ENCODE data around the gene SIPA1L3. TPM values are rescaled to one million over a fixed set of nuclear protein-coding genes. Genes with fewer than 3 reads are reported as not detected.

SIPA1L3 gene
- total and polyA plus RNA-seq, 2 of the 13 experiments (the other 11 are each of a cell fraction or from before 2014, with no cell fraction given) = 5.5 to 7.7 TPM

DNA sequence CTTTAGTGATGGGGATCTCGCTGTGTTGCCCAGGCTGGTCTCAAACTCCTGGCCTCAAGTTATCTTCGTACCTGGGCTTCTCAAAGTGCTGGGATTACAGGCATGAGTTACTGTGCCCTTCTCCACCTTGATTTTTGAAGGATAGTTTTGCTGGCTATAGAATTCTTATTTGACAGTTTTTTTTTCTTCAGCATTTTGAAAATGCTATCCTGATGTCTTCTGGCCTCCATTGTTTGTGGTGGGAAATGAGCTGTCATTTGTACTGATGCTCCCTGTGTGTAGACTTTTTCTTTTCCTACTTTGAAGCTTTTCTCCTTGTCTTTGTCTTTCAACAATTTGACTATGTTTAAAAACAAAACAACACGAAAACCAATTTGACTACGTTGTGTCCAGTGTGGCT is 54.2 kb downstream of the SIPA1L3 start (continued):
- TF ChIP-seq, protein P1, sequence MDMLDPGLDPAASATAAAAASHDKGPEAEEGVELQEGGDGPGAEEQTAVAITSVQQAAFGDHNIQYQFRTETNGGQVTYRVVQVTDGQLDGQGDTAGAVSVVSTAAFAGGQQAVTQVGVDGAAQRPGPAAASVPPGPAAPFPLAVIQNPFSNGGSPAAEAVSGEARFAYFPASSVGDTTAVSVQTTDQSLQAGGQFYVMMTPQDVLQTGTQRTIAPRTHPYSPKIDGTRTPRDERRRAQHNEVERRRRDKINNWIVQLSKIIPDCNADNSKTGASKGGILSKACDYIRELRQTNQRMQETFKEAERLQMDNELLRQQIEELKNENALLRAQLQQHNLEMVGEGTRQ (IDR thresholded peaks at IDR 0.05; ENCODE audit: low read depth, low read length) = no peak
- TF ChIP-seq, protein P1 (CRISPR knock-in tag; IDR thresholded peaks at IDR 0.05; ENCODE audit: borderline replicate concordance) = no peak

DNA sequence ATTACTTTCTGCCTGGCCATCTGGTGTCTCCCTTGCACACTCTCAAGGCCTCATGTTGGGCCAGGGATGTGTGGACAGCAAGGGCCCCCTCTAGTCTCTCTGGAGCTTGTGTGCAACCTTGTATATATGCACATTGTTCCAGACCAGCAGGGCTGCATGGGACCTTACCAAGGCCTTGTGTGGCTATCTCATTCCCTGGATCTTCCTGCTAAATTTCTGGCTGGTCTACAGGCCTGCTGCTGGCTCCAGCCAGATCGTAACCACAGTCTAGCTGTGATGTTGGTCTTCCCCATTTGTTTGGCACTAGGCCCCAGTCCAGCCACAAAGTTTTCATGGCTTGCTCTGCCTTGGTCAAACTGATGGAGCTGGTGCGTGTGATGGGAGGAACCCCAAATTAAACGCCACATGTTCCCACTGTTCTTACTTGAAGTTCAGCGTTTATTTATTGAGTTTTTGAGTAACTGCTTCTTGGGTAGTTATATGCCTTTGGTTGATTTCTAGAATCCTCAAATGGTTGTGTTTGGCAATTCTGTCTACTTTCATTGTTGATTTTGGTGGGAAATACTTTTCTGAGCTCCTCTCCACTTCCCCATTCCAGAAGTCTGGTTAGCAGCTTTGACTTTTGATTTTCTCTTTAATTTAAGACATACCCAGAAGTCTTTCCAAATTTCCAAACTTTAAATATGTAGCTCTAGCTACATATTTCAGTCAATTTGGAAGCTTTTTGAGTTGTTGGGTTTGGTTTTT is 56.4 kb downstream of the SIPA1L3 start:
- Histone ChIP-seq H3K9ac (ENCODE audit: insufficient read depth, low read depth, low read length) (no peak overlapping the region), H3K4me1 (ENCODE audit: insufficient read depth, low read length) (peaks cover 31% of the 10 kb centered on the region), H2AFZ (ENCODE audit: low read length) (no peak overlapping the region), H3K27ac (ENCODE audit: extremely low read length, insufficient read depth, low read length) (peak overlapping the region; percentile 25), H4K20me1 (ENCODE audit: insufficient read depth, low read length) (no peaks in the 10 kb centered on the region; the same call in 1 of the 2 replicates), H3K27me3 (ENCODE audit: control insufficient read depth in 1 of 2, insufficient read depth in 2 of 2, low read length in 2 of 2) (no peaks in the 10 kb centered on the region), H3K9me3 (ENCODE audit: low read length) (peaks cover 5% of the 10 kb centered on the region; the same call in 1 of the 2 replicates), H3K4me3 (replicated peaks in 1 of 3; ENCODE audit: insufficient read depth in 1 of 3, low read depth in 2 of 3, low read length in 3 of 3) (no peak overlapping the region), H3K79me2 (ENCODE audit: insufficient read depth, low read length) (peaks cover 9% of the 10 kb centered on the region), H3K4me2 (ENCODE audit: low read depth, low read length) (no peak overlapping the region), H3K36me3 (replicated peaks in 1 of 2; ENCODE audit: control insufficient read depth in 1 of 2, insufficient read depth in 2 of 2, low read length in 2 of 2) (no peaks in the 10 kb centered on the region)
- in situ Hi-C loops (cut with HindIII; ENCODE audit: extremely low pct_ligation_motif_present, low pct_unique_long_range_greater_than_20kb) (no loop called here), intact Hi-C loops (cut with micrococcal nuclease; ENCODE audit: unreplicated experiment) (no loop called here)
- ChIA-PET POLR2A (interaction anchor here (0.9 to 1.3 kb wide), 2 partner anchors 31 to 56 kb away, joined by 4 read pairs; partner anchors contain the start of genes SIPA1L3 and WDR87), CTCF (ENCODE audit: low intra/inter-chr PET ratio, low total read pairs) (no interaction called here)
- FAIRE-seq = no peak
- TF ChIP-seq, protein P2, sequence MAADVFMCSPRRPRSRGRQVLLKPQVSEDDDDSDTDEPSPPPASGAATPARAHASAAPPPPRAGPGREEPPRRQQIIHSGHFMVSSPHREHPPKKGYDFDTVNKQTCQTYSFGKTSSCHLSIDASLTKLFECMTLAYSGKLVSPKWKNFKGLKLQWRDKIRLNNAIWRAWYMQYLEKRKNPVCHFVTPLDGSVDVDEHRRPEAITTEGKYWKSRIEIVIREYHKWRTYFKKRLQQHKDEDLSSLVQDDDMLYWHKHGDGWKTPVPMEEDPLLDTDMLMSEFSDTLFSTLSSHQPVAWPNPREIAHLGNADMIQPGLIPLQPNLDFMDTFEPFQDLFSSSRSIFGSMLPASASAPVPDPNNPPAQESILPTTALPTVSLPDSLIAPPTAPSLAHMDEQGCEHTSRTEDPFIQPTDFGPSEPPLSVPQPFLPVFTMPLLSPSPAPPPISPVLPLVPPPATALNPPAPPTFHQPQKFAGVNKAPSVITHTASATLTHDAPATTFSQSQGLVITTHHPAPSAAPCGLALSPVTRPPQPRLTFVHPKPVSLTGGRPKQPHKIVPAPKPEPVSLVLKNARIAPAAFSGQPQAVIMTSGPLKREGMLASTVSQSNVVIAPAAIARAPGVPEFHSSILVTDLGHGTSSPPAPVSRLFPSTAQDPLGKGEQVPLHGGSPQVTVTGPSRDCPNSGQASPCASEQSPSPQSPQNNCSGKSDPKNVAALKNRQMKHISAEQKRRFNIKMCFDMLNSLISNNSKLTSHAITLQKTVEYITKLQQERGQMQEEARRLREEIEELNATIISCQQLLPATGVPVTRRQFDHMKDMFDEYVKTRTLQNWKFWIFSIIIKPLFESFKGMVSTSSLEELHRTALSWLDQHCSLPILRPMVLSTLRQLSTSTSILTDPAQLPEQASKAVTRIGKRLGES (CRISPR knock-in tag; IDR thresholded peaks at IDR 0.05; ENCODE audit: borderline replicate concordance) = no peak
- TF ChIP-seq ZNF558 (CRISPR knock-in tag; IDR thresholded peaks at IDR 0.05; ENCODE audit: borderline replicate concordance) = no peak
- TF ChIP-seq, protein P3, sequence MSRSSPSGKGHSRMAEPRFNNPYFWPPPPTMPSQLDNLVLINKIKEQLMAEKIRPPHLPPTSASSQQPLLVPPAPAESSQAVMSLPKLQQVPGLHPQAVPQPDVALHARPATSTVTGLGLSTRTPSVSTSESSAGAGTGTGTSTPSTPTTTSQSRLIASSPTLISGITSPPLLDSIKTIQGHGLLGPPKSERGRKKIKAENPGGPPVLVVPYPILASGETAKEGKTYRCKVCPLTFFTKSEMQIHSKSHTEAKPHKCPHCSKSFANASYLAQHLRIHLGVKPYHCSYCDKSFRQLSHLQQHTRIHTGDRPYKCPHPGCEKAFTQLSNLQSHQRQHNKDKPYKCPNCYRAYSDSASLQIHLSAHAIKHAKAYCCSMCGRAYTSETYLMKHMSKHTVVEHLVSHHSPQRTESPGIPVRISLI (CRISPR knock-in tag; IDR thresholded peaks at IDR 0.05; ENCODE audit: borderline replicate concordance) = 0 out of 2 replicates have a peak, but pooled peaks have one; percentile 43
- peak; percentile 43 for TF ChIP-seq STAG1 (CRISPR knock-in tag; IDR thresholded peaks at IDR 0.05)
- TF ChIP-seq, protein P4, sequence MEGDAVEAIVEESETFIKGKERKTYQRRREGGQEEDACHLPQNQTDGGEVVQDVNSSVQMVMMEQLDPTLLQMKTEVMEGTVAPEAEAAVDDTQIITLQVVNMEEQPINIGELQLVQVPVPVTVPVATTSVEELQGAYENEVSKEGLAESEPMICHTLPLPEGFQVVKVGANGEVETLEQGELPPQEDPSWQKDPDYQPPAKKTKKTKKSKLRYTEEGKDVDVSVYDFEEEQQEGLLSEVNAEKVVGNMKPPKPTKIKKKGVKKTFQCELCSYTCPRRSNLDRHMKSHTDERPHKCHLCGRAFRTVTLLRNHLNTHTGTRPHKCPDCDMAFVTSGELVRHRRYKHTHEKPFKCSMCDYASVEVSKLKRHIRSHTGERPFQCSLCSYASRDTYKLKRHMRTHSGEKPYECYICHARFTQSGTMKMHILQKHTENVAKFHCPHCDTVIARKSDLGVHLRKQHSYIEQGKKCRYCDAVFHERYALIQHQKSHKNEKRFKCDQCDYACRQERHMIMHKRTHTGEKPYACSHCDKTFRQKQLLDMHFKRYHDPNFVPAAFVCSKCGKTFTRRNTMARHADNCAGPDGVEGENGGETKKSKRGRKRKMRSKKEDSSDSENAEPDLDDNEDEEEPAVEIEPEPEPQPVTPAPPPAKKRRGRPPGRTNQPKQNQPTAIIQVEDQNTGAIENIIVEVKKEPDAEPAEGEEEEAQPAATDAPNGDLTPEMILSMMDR (CRISPR knock-in tag; IDR thresholded peaks at IDR 0.05) = peak; percentile 34; the same call in 1 of the 2 replicates
- peak; percentile 36; the same call in 1 of the 2 replicates for TF ChIP-seq ZFX (CRISPR knock-in tag; IDR thresholded peaks at IDR 0.05; ENCODE audit: low read depth)
- TF ChIP-seq MLLT10 (CRISPR knock-in tag; IDR thresholded peaks at IDR 0.05) = no peak
- TF ChIP-seq ZNF562 (CRISPR knock-in tag; IDR thresholded peaks at IDR 0.05; ENCODE audit: borderline replicate concordance) = no peak
- TF ChIP-seq ZMYM4 (CRISPR knock-in tag; IDR thresholded peaks at IDR 0.05) = 0 out of 2 replicates have a peak, but pooled peaks have one; percentile 13
- no TSS peak for BruUV-seq (replicated peaks)
- DNase-seq (ENCODE audit: low spot score) = peak; percentile 28
- peak; percentile 87 for ATAC-seq
- WGBS (ENCODE audit: low lambda C conversion rate) = 96% methylated on average over 4 of the region's 4 CpGs
